WI38 (cell line): ENCODE data around the gene CRYZL1.

Source experiments
- H3K4me3 ChIP-seq: 2 replicates; pipeline ENCODE4 v1.5.1; 2011; ENCODE audit warnings: low read depth, mild to moderate bottlenecking, control low read depth, low read length
- CTCF ChIP-seq: IDR thresholded peaks from 2 replicates; pipeline ENCODE4 v1.5.1; 2012; ENCODE audit warnings: low read depth, mild to moderate bottlenecking, control low read depth, low read length

Gene CRYZL1

DNA sequence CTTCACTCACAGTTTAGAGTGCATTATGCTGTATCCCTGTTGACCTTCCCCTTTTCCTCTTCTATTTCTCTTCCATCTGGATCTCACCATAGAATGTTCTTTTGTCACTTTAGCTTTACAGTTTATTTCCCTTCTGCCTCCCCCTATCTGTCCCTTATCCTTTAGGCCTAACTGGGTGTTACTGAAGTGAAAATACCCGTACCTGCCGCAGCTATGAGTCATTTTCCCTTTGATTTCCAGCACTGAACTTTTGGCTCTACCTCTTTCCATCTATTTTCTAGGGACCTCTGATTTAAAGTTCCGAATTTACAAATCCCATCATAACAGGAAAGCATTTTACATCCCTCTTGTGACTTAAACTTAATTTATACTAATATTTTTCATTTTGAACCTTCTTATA is 20.5 kb upstream of the CRYZL1 start:
- TF ChIP-seq CTCF, result no peak

DNA sequence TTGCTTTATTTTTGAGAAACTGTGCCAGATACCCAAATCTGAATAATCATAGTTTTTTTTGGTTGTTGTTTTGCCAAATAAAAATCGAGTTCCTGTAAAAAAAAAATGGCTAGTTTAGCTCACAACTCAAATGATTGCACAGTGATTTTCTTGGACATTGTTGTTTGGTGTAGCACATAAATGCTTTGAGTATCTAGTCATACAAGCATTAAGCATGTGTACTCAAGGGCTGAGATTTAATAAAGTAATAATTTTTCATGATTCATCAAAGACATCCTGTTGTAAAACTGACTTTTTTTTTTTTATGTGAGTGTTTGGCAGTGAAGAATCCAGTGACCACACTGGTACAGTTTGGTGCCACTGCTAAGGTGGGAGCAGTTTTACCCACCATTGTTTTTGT is 19.6 kb upstream of the CRYZL1 start:
- H3K4me3 ChIP-seq, result no peak overlapping the region
- TF ChIP-seq CTCF, result no peak

More for the DNA sequence above, 20.5 kb upstream of the CRYZL1 start:
- H3K4me3 ChIP-seq, result no peak overlapping the region

- H3K4me3 ChIP-seq, result no peak overlapping the region
- no peak for TF ChIP-seq CTCF
These were observed 18.9 kb upstream of the CRYZL1 start for GRCh38 chr21:33660406-33660805.

DNA sequence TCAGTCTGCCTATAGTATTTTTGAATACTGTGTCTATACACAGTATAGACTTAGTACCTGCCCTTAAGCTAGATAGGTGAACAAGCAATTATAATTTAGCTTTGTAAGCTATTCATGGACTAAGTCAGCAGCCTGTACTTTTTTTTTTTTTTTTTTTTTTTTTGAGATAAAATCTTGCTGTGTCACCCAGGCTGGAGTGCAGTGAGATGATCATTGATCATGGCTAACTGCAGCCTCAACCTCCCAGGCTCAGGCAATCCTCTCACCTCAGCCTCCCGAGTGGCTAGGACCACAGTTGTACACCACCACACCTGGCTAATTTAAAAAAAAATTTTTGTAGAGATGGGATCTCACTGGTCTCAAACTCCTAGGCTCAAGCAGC is 18.0 kb upstream of the CRYZL1 start:
- H3K4me3 ChIP-seq, result no peak overlapping the region
- TF ChIP-seq CTCF, result no peak

- H3K4me3 ChIP-seq, result no peak overlapping the region
- TF ChIP-seq CTCF, result no peak
These were observed 17.5 kb upstream of the CRYZL1 start for GRCh38 chr21:33658919-33659567.

DNA sequence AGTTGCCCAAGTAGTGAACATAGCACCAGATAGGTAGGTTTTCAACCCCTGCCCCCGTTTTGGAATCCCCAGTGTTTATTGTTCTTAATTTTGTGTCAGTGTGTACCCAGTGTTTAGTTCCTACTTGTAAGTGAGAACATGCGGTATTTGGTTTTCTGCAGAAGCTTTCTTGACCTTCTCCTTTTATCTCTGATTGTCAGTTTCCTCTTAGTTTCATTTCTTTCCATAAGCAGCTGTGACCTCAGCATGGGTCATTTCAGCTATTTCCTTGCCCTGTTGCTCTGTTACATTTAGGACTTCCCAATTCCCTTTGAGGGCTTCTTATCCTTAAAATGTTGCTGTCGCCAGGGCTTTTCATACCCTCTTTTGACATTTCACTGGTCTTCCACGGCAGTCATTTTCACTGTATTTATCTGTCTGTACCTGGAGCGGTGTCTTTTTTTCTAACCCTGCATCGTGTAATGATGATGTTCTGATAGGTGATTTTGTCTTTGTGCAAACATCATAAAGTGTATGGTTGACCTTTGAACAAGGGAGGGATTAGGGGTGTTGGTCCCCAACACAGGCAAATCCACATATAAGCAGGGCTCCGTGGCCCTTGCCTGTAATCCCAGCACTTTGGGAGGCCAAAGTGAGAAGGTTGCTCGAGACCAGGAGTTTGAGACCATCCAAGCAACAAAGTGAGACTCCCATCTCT is 15.7 kb upstream of the CRYZL1 start:
- TF ChIP-seq CTCF, result no peak
- H3K4me3 ChIP-seq, result no peak overlapping the region

DNA sequence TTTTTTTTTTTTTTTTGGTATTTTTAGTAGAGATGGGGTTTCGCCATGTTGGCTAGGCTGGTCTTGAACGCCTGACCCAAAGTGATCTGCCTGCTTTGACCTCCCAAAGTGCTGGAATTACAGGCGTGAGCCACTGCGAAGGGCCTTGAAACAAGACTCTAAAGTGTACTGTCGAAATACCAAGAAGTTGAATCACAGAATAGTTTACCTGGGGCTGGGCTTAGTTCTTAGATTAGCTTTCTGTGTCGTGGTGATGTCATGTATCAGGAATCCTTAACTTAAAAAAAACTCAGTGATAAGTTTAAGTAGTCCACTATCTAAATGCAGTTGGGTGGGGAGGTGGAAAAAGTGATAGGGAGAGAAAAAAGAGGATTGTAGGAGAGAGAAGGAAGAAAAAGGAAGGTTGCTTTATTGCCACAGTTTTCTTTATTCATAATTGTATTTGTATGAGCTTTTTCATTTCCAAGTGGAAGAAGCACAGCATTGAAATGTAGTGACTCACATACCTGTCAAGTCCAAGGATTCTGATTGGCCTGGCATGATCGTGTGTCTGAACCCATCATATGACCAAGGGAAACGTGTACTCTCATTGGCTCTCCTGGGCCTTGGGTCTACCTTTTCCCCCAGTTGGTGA is 14.2 kb upstream of the CRYZL1 start:
- no peak for TF ChIP-seq CTCF
- no peak overlapping the region for H3K4me3 ChIP-seq
